Measurements from ENCODE around the gene DNAJB6.

- no peak for TF ChIP-seq CTCF (conservative IDR thresholded peaks at IDR 0.05)
- no peak for TF ChIP-seq ZFX (IDR thresholded peaks at IDR 0.05)
Observed at GRCh38 chr7:157400171-157400860, 63.5 kb downstream of the DNAJB6 start.

Data from C4-2B (cell line).